Stimulated activated CD8-positive, alpha-beta memory T cell treated with anti-CD3 and anti-CD28 coated beads, Interleukin-12 subunit alpha, Interleukin-12 subunit beta, amount 100 ng/mL, for 4 hours (primary cell): ENCODE data around the gene ARHGEF40.

Experiments
- DNase-seq: peaks from one replicate; pipeline ENCODE4 v3.0.0-alpha.2; 2020; ENCODE audit warnings: low read depth

Gene ARHGEF40

DNA sequence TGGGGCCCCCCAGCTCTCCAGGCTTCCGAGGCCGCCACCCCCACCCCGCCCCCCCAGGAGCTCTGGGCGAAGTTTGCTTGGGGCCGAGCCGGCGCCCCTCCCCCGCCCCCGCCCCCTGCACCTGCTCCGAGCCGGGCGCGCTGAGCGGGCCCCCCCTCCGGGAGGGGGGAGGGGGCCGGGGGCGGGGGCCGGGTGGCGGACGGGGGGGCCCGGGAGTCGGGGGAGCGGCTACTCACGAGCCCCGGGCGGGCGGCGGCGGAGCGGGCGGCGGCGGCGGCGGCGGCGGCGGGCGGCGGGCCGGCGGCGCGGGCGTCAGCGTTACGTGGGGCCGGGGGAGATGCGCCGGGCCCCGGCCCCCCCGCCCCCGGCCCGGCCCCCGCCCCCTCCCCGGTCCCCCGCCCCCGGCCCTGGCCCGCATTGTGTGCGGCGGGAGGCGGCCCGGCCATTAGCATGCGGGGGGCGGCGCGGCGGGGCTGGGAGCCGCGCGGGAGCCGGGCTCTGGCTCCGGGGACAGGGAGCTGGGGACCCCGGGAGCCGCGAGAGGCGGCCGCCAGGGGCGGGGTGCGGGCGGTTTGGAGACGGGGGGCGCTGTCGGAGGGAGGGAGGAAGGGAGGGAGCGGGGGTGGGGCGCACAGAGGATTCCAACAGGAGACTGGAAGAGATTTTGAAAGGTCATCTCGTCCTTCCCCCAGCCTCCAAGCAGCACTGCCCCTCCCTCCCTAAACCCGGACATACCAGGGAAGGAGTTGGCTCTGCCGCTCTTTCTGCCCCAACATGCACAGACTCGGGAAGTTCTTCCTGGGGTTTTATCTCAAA, 28.2 kb downstream of the ARHGEF40 start, which contains the start of gene ZNF219:
Gene ZNF219 (minus strand): TSS at position 580 of the 816 bp plus-strand sequence. CDS start 5,064 bp downstream, outside the sequence.
- DNase-seq = no peak

DNA sequence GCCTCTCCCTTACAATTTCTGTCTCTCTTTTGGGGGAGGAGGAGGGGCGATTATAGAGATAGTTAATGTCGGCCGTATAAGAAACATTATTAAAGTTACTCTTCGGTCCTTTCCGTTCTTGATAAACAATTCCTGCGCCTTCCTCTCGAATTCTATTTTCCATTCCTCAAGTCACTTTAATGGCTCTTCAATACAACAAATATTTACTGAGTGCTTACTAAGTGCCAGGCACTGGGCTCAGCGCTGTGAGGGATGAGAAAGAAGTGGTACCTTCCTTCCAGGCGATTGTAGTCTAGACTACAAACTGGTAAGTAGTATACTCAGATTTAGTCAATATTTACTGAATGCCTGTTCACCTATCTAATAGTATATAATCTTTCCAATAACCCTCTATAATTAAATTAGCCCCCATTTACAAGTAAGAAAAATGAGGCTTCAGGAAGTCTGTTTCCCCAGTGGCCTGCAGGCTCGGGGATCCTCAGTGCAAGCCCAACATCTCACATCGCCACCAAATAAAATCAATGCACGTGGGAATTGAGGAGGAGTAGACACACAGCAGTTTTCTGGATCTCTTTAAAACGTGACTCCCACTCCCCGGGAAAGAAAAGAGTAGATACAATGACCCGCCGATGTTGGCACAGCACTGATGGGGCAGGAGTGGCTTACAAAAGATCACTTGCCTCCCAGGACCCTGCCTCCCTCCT, 28.9 kb downstream of the ARHGEF40 start:
- no peak for DNase-seq

GRCh38 chr14:21099596-21099985, 29.5 kb downstream of the ARHGEF40 start:
- DNase-seq = no peak

DNA sequence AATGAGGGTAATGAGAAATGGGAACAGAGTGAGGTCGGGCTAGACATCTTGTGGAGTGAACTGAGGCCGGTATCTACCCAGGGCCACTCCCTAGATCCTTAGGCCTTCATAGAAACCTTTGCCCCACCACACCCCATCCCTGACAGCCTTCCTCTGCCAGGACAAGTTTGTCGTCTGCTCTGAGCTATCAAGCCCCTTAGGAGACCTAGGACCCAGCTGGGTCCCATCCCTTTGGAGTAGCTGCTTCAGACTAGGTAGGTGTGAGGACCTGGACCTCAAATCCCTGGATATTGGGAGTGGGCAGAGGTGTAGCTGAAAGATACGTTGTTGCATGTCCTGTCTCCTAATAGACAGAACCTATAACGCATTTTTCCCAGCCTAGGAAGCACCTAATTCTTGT, 30.8 kb downstream of the ARHGEF40 start, which contains the start of gene TMEM253:
Gene TMEM253 (plus strand): TSS at position 136 of the 400 bp plus-strand sequence. CDS start 278 bp downstream, outside the sequence.
- no peak for DNase-seq

GRCh38 chr14:21101802-21102413, 31.8 kb downstream of the ARHGEF40 start:
- DNase-seq = no peak

GRCh38 chr14:21102521-21103410, 32.7 kb downstream of the ARHGEF40 start:
- no peak for DNase-seq

DNA sequence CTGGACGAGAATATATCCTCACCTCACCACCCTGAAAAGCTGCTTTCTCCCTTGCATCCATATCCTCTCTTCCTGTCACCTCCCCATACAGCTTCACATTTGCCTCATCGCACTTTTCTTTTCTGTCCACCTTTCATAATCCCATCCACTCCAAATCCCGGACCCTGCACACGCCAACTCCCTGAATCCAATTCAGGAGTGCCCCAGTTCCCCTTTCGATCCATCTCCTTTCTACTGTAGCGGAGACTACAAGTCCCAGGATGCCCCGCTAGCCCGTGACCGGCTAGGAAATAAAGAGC, 33.3 kb downstream of the ARHGEF40 start:
- DNase-seq = no peak

- DNase-seq = peak; percentile 89
Measured at GRCh38 chr14:21103710-21104447, 33.8 kb downstream of the ARHGEF40 start.

GRCh38 chr14:21104448-21105060, 34.5 kb downstream of the ARHGEF40 start:
- peak; percentile 43 for DNase-seq

DNA sequence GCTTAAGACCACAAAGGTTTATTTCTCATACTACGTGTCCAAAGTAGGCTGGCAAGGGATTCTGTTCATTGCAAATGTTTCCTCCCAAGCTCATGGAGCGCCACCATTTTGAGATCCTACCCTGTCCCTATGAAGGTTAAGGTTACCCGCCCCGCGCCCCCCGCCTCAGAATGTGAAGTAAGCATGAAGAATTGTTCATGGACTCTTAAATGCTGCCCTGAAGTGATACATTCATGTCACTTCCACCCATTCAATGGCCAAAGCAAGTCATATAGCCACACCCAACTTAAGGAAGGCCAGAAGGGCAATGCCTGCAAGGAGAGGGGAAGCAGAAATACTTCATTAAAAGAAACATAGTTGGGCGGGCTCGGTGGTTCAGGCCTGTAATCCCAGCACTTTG, 35.0 kb downstream of the ARHGEF40 start:
- no peak for DNase-seq

DNA sequence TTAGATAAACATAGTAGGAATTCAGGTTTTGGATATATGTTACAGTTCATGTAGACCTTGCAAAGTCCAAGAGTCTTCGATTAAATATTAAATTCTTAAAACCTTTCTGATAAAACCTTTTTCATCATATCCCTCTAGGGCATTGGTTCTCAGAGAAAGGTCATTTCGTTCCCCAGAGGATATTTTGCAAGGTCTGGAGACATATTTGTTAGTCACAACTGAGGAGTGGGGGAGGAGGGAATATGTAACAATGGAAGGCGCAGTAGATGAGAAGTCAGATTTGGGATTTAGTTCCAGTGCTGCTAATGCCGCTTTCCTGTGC, 36.0 kb downstream of the ARHGEF40 start:
- DNase-seq = no peak

GRCh38 chr14:21106498-21107282, 36.6 kb downstream of the ARHGEF40 start:
- DNase-seq = peak; percentile 53

DNA sequence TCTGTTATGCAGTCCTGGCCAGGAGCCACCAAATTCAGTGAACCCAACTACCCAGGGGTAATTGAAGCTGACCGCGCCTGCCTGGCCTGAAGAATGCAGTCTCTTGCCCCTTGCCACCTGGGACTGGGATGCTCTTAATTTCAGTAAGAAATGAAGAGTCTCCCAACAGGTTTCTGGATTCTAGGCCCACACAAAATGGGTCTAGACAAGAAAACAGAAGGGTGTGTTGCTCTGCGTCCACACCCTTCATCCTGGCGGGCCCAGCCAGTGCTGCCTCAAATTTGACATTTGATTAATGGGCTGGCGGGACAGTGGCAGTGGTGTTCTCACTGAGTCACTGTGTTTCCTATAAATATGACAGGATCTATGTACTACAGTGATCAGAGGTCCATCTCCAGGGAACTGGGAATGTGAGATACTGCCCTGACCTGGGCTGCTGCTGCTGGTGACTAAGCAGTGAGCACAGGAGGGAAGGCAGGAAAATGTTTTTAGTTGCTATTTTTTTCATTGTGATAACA, 37.2 kb downstream of the ARHGEF40 start:
- DNase-seq = no peak

- DNase-seq = no peak
Measured at GRCh38 chr14:21108791-21109190, 38.7 kb downstream of the ARHGEF40 start.

DNA sequence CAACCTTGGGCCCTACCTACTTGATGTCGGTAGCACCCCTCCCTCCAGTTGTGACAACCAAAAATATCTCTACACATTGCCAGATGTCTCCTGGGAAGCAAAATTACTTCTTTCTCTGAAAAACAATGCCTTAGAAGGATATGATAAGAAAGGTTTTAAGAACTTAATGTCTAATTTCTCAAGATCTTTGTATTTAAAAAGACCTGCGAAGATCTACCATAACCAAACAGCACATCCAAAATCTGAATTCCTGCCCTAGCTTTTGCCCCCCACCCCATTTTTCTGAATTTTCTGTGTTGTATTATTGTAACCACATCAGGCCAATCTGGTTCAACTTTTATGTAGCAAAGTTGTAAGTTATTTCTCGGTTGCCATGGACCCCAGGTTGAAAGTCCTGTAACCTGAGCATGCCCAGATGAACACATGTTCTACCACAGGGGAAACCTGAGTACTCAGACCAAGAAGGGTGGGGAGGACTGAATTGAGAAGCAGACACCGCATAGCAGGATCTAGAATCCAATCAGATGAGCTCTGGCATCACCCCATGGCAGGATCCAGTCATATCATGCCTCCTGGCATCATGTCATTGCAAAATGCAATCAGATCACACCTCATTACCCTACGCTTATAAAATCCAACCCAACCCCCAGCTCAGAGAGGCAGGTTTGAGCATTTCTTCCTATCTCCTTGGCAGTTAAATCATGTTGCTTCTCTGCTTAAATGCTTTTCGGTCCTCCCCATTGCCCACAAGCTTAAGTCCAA, 39.5 kb downstream of the ARHGEF40 start:
- no peak for DNase-seq

DNA sequence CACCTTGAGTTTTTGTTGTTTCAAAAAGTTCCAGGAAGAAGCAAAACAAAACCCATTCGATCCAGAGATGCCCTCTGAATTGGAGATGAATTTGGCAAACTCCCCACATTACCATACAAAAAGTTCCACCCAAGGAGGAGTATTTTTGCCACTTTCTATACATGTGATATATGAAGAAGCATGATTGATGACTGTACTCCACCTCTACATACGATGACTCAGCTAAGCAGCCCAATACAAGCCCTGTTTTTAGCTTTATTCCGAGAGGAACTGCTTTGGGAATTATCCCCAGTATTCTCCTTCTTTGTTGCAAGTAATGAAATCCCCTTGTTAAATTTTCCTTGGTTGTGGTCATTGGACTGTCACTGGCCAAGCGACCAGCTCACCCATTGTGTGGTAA, 42.2 kb downstream of the ARHGEF40 start:
- DNase-seq = no peak

- no peak for DNase-seq
Measured at GRCh38 chr14:21113369-21113768, 43.3 kb downstream of the ARHGEF40 start.

DNA sequence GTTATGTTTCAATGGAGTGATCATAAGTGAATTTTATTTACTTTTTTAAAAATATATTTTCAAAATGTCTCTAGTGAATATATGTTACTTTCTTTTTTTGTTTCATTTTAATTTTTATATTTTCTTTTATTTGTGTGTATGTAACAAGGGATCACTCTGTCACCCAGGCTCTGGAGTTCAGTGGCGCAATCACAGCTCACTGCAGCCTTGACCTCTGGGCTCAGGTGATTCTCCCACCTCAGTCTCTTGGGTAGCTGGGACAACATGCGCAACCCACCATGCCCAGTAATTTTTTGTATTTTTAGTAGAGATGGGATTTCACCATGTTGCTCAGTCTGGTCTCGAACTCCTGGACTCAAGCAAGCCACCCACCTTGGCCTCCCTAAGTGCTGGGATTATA, 48.8 kb downstream of the ARHGEF40 start:
- no peak for DNase-seq

- DNase-seq = no peak
Measured at GRCh38 chr14:21120686-21121085, 50.6 kb downstream of the ARHGEF40 start.
